Measurements from ENCODE around the gene RNF227. TPM values are rescaled to one million over a fixed set of nuclear protein-coding genes. Genes with fewer than 3 reads are reported as not detected.

RNF227 gene
- total RNA-seq, 1 donor from 2014 or later, result 12.5 TPM

DNA sequence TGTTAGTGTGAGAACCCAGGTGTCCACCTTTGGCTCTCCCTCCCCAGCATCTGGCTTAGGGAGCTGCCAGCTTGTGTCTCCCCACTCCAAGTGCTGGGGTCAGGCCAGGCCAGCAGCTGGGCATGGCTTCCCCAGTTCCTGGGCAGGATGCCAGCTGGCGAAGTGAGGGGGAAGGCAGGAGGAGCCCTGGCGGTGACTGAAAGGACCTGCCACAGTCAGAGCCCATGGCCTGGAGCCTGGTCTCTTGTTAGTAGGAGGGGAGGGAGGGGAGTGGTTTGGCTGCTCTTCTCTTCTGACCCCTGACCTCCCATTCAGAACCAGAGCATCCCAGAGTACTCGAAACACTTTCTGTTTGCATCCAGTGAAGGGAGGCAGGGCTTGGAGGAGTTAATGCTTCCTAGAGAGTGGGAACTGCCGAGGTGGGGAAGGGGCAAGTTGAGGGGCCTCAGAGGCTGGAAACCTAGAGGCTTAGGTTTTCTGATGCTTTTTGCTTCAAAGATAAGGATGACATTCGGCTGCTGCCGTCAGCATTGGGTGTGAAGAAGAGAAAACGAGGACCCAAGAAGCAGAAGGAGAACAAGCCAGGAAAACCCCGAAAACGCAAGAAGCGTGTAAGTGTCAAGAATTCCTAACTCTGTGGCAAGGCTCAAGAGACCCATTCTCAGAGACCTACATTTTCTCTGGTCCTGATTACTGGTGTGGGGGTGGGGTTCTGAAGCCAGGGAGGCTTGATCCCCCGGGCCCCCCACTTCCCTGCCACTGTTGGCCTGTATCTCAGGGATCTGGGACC, 26.7 kb downstream of the RNF227 start:
- peak; percentile 99 for DNase-seq

DNA sequence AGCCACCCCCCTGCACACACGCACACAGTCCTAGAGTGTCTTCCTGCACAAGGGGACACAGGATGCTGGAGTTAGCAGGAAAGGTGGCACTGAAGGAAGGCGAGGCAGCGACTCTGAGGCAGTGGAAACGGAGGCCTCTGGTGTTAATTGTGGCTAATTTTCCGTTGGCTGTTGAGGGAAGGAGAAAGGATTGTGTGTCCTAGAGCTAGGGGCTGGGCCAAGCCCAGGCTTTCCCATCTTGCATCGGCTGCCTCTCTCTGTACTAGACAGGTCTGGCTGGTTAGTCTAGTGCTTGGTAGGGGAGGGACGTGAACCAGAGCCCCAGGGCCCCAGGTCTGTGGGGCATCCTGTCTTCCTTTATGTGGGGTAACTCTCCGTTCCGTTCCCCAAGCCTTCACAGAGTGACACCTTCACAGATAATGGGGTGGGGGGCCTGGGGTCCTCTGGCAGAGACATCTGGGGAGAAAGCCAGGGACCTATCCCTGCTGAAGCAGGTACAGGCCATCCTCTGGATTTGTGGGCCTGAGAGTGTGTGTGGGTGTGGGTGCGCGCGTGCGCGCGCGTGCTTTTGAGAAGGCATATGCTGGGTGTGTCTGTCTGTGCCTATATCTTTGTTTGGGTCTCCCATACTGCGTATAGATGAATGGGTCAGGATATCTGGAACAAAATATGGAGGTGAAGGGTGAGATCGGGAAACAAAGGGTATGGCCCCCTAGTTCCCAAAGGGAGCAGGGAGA, 27.7 kb downstream of the RNF227 start, which contains the start of gene CHD3:
CHD3 (plus strand) TSS at position 606 of the 737 bp plus-strand sequence. CDS start 212 bp downstream, outside the sequence.
- peak; percentile 77 for DNase-seq

DNA sequence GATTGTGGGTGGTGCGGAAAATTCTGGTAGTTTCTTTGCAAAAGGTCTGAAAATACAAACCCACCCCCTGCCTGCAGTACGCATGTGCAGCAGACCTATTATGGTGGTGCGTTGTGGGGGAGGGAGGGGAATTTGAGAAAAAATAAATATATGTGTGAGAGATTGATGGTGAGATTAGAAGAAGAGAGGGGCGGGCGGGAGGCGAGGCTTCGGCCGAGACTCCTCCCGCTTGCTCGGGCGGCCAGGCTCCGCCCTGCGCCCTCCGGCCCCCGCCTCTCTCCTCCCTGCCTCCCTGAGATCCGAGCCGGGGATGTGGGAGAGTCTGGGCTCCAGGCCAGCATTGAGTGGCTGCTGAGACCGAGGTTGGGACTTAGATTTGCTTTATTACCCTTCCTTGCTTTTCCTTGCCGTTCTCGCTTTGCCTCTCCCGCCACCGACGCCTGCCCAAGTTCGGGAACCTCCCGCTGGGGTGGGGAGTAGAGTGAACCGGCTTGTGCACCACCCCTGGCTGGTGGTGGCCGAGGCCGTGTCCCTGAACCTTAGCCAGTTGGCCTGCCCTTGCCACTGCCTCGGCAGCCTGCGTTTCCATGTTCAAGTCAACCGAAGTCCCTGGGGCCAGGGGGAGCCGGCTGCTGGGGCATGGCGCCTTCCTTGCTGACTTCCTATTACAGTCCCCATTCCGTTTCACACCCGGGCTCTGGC, 28.5 kb downstream of the RNF227 start:
- DNase-seq, result peak; percentile 99

DNA sequence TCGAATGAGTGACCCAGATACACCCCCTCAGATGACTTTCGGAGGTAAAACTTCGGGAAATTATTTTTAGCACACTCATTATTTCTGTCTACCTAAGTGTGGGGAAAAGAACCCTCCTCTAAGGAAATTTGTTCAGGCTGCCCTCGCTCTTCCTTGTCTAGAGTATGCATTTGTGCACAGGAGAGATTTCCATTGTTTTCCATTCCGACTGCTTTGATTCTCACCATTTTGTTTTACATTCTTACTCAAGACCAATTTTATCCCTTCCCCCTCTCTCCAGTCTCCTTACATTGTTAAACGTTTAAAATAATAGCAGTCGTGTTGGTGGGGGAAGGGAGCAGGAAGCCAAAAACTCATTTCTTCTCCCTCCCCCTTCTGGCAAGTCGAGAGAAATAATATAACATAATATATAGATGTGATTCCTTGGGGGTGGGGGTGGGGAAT, 29.0 kb downstream of the RNF227 start:
- no peak for DNase-seq

DNA sequence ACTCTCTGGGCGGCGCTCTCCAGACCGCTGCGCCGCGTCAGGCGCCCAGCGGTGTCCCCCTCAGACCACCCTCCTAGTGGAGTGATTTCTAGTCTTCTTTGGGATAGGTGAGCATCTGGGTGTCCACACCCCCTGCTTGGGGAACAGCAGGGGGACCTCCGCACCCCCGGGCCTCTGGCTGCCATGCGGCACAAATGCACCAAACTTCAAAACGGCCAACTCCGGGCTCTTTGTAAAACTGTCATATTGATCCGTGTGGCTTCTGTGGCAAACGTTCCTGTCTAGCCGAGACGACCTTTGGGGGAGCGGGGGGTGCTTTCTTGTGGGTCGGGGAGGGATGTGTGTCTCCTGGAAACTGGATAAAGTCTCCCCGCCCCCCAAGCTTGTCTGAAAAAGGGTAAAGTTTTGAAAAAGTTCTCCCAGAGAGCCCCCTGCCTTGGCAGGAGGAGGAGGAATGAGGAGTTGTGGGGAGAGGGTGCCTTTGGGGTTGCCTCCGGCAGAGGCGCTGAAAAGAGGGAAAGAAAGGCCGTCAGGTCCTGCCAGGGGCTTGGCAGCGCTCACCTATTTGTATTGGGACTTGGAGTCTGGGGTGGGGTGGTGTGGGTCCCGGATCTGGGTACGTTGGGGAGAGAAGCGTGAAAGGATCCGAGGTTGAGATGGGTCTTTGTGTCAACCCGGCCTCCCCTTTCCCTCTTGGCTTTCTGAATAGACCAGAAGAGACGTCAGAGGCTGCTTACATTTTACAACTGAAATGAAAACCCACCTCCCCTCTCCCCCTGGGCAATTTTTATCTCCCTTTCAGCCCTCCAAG, 29.7 kb downstream of the RNF227 start:
- DNase-seq, result peak; percentile 61

DNA sequence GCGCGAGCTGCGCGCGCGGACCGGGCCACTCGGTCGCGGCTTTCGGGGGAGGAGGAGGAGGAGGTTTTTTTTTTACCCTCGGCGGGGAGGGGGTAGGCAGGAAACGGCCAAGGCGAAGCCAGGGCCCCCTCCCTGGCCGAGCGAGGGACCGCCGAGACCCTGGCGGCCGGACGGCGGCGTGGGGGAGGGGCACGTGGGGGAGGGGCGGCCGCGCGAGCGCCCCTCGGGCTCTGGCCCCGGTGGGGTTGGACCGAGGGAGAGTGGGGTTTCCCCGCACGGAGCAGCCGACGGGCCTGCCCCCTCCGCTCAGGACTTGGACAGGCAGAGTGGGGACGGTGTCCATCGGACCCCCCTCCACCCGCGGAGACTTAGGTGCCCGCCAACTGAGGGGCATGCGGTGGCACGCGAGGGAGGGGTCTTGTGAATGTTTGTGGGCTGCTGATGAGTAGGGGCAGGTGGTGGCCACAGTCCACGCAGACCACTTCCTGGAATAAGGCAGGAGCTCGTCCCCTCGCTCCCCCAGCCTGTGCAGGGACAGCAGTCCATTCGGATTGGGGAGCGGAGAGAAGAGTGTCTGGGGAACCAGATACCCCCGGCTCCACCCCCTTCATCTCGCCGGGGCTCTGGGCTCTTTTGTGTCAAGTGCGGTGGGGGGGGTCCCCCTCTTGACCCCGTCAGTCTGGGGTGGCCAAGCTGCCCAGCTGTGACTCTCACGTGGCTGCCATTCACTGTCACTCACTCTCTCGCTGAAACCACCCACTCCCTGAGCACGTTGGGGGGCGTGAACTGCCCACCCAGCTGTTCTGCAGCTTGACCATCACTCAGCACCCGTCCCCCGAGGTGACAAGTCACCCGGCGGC, 30.5 kb downstream of the RNF227 start:
- DNase-seq, result peak; percentile 72

DNA sequence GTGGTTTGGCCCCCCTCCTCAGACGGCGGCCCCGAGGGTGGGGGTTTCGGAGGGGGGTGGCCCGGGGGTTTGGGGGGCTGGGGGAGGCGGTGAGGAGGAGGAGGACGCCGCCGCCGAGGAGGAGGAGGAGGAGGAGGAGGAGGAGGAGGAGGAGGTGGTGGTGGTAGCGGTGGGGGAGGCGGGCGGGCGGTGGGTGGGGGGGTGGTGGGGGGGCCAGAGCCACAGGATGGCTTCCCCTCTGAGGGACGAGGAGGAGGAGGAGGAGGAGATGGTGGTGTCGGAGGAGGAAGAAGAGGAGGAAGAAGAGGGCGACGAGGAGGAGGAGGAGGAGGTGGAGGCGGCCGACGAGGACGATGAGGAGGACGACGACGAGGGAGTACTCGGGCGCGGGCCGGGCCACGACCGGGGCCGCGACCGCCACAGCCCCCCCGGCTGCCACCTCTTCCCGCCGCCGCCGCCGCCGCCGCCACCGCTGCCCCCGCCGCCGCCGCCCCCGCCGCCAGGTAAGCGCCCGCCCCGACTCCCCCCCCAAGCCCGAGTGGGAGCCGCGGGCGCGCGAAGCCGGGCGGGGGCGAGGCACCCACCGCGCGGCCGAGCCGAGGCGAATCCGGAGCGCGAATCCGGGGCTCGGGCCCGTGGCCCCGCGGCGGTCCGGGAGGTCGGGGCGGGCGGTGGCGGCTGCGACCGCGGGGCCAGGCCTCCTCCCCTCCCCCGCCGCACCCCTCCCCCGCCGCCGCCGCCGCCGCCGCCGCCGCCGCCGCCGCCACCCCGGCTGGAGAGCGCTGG, 31.3 kb downstream of the RNF227 start:
- DNase-seq, result no peak

DNA sequence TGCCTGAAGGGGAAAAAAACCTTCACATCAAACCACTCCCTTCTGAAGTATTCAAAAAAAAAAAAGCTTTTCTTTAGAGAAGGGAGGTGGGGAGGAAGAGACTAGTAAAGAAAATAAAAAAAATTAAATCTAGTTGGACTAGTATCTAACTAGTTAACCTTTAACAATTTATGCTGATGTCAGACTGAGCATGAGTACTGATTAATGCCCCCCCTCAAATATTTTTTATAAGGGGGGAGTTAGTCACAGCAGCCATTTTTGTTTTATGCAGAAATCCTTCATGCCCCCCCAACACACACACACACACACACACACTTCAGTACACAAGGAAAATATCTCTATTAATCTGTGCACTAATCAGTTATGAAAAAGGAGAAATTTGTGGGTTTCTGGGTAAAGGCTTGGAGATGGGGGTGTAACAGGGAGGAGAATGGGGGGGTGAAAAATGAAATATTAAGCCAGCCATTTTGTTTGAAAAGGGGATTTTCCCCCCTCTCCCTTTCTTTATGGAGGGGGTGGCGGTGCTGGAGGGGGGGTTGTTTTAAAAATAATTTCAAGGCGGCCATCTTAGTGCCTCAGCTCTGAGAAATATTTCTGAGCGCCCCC, 32.2 kb downstream of the RNF227 start:
- DNase-seq, result peak; percentile 65

DNA sequence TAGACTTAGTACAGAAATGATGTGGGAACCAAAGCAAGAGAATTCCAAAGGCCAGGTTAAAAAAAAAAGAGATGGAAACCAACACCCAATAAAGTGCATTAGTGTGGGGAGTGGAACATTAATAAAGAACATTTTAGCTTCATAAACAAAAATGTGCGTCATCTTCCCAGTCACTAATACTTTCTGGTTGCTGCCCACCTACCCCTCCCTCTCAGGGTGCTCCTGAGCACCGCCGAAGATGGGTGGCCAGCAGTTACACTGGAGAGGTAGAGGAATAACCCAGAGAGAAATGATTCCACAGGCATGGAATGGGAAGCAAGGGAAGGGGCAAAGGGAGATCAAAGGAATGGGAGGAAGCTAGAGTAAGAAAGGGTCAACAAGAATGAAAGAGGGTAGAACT, 33.5 kb downstream of the RNF227 start:
- no peak for DNase-seq

DNA sequence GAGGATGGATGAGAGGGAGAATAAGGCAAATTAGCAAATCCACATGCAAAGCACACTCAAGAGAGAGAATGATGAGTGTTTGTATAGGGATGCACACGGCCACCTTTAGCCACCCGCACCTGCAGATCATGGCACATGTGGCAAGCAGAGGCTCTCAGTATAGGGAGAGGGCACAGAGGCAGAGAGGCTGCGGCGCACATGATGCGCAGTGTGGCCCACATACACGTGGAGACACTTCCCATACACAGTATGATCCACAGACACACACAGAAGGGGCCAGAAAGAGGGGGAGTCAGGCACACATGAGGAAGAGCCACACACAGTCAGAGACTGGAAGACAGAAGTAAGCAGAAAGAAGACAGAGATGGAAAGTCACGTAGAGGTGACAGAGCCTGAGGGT, 34.0 kb downstream of the RNF227 start:
- DNase-seq, result no peak

DNA sequence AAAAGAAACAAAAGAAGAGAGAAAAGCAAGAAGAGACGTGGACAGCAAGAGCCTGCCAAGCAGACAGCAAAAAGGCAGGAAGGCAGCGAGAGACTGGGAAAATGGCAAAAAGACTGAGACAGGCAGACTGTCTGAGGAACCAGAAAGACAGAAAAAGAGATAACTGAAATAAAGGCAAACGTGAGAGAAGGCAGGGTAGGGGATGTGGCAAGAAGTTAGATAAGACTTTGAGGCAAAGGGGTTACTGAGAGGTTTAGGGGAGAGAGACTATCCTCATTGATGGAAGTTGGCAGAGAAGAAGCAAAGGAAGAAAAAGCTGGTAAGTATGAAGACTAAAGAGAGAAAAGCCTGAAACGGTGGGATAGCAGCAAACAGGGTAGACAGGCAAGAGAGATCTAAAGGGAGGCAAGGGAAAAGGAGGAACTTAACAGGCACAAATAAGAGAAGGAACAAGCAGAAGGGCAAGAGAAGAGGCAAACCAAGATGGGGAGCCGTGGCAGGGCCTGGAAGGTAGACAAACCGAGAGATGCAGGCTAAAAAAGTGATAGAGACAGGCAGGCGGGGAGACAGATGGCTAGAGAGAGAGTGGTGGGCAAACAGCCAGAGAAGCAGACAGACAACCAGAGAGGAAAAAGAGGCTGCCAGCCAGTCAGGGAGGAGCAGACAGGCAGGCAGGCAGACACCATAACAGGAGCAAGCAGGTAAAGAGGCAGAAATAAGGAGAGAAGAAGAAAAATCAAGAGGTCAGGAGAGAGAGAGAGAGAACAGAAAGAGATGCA, 34.6 kb downstream of the RNF227 start:
- peak; percentile 55 for DNase-seq

DNA sequence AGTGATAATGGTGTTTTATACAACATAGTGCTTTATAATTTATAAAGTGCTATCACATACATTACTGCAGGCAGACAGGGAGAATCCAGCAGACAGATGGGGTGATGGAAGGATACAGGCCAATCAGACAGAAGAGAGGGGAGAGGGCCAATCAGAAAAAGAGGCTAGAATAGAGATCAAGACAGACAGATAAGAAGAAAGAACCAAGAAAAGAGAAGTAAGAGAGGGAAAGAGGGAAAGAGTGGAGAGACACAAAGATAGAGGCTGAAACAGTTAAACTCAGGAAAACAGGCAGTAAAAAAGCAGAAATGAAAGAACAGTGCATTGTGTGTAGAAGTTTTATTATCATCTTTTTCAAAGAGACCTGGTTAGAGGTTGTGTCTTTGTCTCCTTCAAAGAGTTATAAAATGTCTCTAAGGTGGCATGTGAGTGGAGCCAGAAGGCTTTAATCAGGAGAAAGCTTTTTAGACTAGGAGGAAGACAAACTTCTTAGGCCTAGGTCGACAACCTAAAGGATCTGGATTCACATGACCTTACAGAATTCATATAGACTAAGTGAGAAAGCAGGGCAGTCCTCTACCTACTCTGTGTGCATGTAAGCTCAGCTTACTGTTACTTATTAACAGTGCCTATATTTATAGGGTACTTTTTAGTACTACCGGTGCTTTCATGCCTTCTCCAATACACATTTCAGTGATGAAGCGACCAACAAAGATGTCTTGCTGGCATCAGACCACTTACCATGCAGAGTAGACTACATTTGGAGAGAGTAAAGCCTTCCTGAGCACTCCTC, 35.8 kb downstream of the RNF227 start:
- DNase-seq, result no peak

DNA sequence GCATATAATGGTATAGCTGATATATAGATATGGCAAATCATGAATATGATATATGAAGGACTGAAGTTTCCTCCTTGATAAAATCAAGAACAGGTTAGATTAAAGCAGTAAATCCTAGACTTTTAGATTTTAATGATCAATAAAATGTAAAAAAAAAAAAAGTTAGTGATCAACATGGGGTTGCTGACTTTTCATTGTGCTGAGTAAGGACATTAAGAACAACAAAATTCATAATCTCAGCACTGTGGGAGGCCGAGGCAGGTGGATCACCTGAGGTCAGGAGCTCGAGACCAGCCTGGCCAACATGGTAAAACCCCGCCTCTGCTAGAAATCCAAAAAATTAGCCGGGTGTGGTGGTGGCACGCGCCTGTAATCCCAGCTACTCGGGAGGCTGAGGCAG, 37.9 kb downstream of the RNF227 start:
- no peak for DNase-seq

DNA sequence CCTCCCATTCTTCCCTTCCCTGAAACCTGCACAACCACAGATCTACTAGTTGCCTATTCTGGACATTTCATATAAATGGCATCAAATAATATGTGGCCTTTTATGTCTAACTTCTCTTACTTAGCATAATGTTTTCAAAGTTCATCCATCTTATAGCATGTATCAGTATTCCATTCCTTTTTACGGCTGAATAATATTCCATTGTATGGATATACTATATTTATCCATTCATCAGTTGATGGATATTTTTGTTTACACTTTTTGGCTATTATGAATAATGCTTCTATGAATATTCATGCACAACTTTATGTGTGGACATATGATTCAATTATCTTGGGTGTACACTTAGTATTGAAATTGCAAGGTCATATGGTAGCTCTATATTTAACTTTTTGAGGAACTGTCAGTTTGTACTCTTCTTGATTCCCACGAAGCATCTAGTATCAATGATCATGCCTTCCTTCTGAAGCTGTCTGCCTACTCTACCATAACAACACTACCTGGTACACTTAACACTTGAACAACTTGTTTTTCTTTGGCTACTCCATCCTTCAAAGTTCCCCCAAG, 40.2 kb downstream of the RNF227 start:
- no peak for DNase-seq

DNA sequence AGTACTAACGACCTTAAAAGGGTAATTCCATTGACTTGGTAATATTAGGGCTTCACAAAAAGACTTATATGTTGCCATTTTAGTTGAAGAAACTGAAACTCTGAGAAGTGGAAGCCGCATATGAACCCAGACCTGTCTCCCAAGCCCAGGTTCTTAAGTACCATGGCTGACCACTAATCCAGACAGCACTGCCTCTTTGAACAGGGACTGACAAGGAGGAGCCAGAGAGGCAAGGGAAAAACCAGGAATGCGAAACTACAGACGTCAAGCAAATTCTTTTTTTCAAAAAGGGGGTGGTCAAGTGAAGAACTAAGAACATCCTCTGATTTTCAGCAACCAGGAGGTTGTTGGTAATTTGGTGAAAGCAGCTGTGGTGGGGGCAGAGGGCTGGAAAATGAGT, 43.0 kb downstream of the RNF227 start:
- no peak for DNase-seq

DNA sequence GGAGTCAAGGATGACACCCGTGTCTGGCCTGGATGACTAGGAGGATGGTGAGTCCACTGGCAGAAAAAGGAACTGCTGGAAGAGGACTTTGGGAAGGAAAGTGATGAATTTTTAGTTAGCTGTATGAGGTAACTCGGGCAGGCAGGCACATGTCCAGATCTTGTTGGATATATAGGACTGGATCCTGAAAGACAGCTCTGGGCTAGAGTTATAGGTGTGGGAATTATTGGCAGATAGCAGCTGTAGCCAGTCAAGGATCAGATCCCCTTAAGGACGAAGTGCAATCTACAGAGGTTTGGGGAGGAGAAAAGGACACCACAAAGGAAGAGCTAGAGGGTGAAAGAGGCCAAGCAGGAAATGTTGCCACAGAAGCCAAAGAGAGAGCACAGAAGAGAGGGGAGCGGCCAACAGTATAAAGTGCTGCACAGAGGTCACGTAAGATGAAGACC, 48.2 kb downstream of the RNF227 start:
- no peak for DNase-seq

DNA sequence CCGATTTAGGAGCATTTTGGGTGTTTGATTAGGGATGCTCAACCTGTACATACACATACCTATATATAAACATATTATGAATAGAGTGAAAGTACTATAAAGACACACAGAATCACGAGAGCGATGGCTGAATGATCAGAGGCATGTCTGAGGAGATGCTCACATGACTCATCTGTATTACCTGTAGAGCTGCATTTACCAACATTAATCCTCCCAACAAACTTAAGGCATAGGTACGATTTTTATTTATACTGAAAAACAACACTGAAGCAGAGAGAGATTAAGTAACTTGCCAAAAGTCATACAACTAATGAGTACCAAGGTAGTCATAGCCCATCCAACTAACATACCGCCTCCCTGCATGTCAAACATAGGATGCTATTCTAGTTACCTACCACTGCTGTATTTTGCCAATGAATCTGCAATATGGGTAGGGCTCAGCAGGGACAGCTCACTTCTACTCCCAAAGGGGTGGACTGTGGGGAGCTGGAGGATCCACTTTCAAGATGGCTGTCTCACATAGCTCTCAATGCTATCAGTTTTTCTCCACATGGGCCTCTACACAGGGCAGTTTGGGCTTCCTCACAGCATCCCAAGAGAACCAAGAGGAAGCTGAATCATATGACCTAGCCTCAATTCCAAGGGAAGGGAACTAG, 51.0 kb downstream of the RNF227 start:
- no peak for DNase-seq

Measured in tongue (tissue), 2 donors.